ENCODE results near the gene SPEN.
"Not testable (repeated sequence)": the region's sequence is repeated elsewhere in the genome, so short reads cannot be mapped to it uniquely, and the experiment has no call there.

SPEN gene

GRCh38 chr1:15802234-15802965, 45.1 kb upstream of the SPEN start:
- TF ChIP-seq MAX (IDR thresholded peaks at IDR 0.05) (no peak), YY1 (IDR thresholded peaks at IDR 0.05; ENCODE audit: low read depth) (no peak), FOXM1 (IDR thresholded peaks at IDR 0.05; ENCODE audit: borderline replicate concordance, low read depth) (no peak), TEAD4 (IDR thresholded peaks at IDR 0.05) (no peak), EP300 (IDR thresholded peaks at IDR 0.05; ENCODE audit: borderline replicate concordance) (no peak), TCF12 (IDR thresholded peaks at IDR 0.05; ENCODE audit: low read depth) (no peak), ZBTB7A (IDR thresholded peaks at IDR 0.05; ENCODE audit: low read depth) (no peak), TAF1 (IDR thresholded peaks at IDR 0.05; ENCODE audit: low read depth) (no peak), RAD21 (IDR thresholded peaks at IDR 0.05; ENCODE audit: low read depth) (no peak), EGR1 (IDR thresholded peaks at IDR 0.05) (no peak), NFIC (IDR thresholded peaks at IDR 0.05) (no peak), CEBPB (IDR thresholded peaks at IDR 0.05) (no peak), CREB1 (IDR thresholded peaks at IDR 0.05; ENCODE audit: low read depth) (no peak)
- TF ChIP-seq, protein P1, sequence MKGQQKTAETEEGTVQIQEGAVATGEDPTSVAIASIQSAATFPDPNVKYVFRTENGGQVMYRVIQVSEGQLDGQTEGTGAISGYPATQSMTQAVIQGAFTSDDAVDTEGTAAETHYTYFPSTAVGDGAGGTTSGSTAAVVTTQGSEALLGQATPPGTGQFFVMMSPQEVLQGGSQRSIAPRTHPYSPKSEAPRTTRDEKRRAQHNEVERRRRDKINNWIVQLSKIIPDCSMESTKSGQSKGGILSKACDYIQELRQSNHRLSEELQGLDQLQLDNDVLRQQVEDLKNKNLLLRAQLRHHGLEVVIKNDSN (IDR thresholded peaks at IDR 0.05): no peak
- TF ChIP-seq, protein P2, sequence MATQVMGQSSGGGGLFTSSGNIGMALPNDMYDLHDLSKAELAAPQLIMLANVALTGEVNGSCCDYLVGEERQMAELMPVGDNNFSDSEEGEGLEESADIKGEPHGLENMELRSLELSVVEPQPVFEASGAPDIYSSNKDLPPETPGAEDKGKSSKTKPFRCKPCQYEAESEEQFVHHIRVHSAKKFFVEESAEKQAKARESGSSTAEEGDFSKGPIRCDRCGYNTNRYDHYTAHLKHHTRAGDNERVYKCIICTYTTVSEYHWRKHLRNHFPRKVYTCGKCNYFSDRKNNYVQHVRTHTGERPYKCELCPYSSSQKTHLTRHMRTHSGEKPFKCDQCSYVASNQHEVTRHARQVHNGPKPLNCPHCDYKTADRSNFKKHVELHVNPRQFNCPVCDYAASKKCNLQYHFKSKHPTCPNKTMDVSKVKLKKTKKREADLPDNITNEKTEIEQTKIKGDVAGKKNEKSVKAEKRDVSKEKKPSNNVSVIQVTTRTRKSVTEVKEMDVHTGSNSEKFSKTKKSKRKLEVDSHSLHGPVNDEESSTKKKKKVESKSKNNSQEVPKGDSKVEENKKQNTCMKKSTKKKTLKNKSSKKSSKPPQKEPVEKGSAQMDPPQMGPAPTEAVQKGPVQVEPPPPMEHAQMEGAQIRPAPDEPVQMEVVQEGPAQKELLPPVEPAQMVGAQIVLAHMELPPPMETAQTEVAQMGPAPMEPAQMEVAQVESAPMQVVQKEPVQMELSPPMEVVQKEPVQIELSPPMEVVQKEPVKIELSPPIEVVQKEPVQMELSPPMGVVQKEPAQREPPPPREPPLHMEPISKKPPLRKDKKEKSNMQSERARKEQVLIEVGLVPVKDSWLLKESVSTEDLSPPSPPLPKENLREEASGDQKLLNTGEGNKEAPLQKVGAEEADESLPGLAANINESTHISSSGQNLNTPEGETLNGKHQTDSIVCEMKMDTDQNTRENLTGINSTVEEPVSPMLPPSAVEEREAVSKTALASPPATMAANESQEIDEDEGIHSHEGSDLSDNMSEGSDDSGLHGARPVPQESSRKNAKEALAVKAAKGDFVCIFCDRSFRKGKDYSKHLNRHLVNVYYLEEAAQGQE (IDR thresholded peaks at IDR 0.05; ENCODE audit: low read depth): no peak

GRCh38 chr1:15803380-15803779, 44.1 kb upstream of the SPEN start:
- TF ChIP-seq EGR1 (IDR thresholded peaks at IDR 0.05): no peak
- peak; percentile 59 for TF ChIP-seq RAD21 (IDR thresholded peaks at IDR 0.05; ENCODE audit: low read depth)

- TF ChIP-seq NFIC (IDR thresholded peaks at IDR 0.05): no peak
- no peak for TF ChIP-seq TCF12 (IDR thresholded peaks at IDR 0.05; ENCODE audit: low read depth)
- no peak for TF ChIP-seq EGR1 (IDR thresholded peaks at IDR 0.05)
- no peak for TF ChIP-seq TAF1 (IDR thresholded peaks at IDR 0.05; ENCODE audit: low read depth)
- TF ChIP-seq, protein P2 (IDR thresholded peaks at IDR 0.05; ENCODE audit: low read depth): no peak
- TF ChIP-seq, protein P1 (IDR thresholded peaks at IDR 0.05): no peak
- no peak for TF ChIP-seq YY1 (IDR thresholded peaks at IDR 0.05; ENCODE audit: low read depth)
- TF ChIP-seq CREB1 (IDR thresholded peaks at IDR 0.05; ENCODE audit: low read depth): no peak
- TF ChIP-seq FOXM1 (IDR thresholded peaks at IDR 0.05; ENCODE audit: borderline replicate concordance, low read depth): no peak
- no peak for TF ChIP-seq CEBPB (IDR thresholded peaks at IDR 0.05)
- TF ChIP-seq RAD21 (IDR thresholded peaks at IDR 0.05; ENCODE audit: low read depth): no peak
- TF ChIP-seq TEAD4 (IDR thresholded peaks at IDR 0.05): no peak
- TF ChIP-seq MAX (IDR thresholded peaks at IDR 0.05): no peak
Measured at GRCh38 chr1:15804060-15804459, 43.4 kb upstream of the SPEN start.

GRCh38 chr1:15807121-15807520, 40.4 kb upstream of the SPEN start:
- TF ChIP-seq ZBTB7A (IDR thresholded peaks at IDR 0.05; ENCODE audit: low read depth): no peak
- no peak for TF ChIP-seq TEAD4 (IDR thresholded peaks at IDR 0.05)
- no peak for TF ChIP-seq CREB1 (IDR thresholded peaks at IDR 0.05; ENCODE audit: low read depth)
- no peak for TF ChIP-seq TAF1 (IDR thresholded peaks at IDR 0.05; ENCODE audit: low read depth)

DNA sequence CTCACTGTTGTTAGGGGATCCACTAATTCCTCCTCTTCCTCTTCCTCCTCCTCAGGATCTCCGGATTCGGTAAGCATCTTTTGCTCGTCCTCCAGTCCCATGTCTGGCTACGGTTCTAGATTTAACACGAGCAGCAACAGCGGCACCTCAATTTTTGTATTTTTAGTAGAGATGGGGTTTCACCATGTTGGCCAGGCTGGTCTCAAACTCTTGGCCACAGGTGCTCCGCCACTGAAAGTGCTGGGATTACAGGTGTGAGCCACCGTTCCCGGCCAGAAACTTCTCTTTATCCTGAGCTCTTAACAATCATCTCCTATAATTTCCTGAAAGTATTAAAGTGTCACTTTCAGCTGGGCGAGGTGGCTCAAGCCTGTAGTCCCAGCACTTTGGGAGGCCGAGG, 40.0 kb upstream of the SPEN start, which contains the start of gene UQCRHL:
Gene UQCRHL, minus strand, starts transcription at position 101 of the 400 bp plus-strand sequence. Its CDS starts 0 bp downstream, at position 101.
- TF ChIP-seq CREB1 (IDR thresholded peaks at IDR 0.05; ENCODE audit: low read depth); TCF12 (IDR thresholded peaks at IDR 0.05; ENCODE audit: low read depth); TEAD4 (IDR thresholded peaks at IDR 0.05): not testable (repeated sequence)

DNA sequence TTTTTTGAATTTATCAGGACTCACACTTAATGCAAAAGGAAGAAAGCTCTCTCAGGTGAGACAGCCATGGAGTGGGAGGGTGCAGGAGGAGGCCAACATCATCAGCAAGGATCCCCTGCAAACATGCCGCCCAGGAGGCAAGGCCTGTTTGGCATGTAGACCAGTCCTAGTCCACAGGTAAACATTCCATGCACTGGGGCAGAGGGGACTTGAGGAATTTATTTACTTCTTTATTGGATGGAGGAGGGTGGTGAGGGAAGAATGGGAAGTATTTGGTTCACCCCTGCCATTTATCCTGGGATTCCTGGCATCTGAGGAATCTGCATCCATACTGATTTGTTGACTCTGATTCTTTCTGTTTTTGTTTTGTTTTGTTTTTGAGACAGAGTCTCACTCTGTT, 38.6 kb upstream of the SPEN start:
- no peak for TF ChIP-seq CEBPB (IDR thresholded peaks at IDR 0.05)
- TF ChIP-seq TEAD4 (IDR thresholded peaks at IDR 0.05): no peak
- no peak for TF ChIP-seq FOXM1 (IDR thresholded peaks at IDR 0.05; ENCODE audit: borderline replicate concordance, low read depth)
- no peak for TF ChIP-seq RAD21 (IDR thresholded peaks at IDR 0.05; ENCODE audit: low read depth)
- TF ChIP-seq, protein P2 (IDR thresholded peaks at IDR 0.05; ENCODE audit: low read depth): no peak
- no peak for TF ChIP-seq ZBTB7A (IDR thresholded peaks at IDR 0.05; ENCODE audit: low read depth)
- no peak for TF ChIP-seq YY1 (IDR thresholded peaks at IDR 0.05; ENCODE audit: low read depth)
- no peak for TF ChIP-seq TCF12 (IDR thresholded peaks at IDR 0.05; ENCODE audit: low read depth)
- TF ChIP-seq MAX (IDR thresholded peaks at IDR 0.05): no peak

Measured in Ishikawa (cell line).